MM.1S (cell line): ENCODE measurements around the gene ITSN1.
"Not testable (repeated sequence)": the region's sequence is repeated elsewhere in the genome, so short reads cannot be mapped to it uniquely, and the experiment has no call there.

Experiments
- DNase-seq: peaks from one replicate; pipeline ENCODE4 v3.0.0-alpha.2; 2015
- H2AFZ ChIP-seq: fragments of 300-600 bp; sonication (generic); 2 replicates; pipeline ENCODE4 v1.6.0; 2016; ENCODE audit warnings: antibody characterized with exemption, low read length
- H3F3A ChIP-seq: fragments of 300-600 bp; sonication (generic); 2 replicates; pipeline ENCODE4 v1.6.1; 2016; ENCODE audit warnings: mild to moderate bottlenecking, antibody characterized with exemption, low read length, moderate library complexity, mixed read lengths; ENCODE audit not compliant: insufficient read depth
- H3K27ac ChIP-seq: fragments of 300-600 bp; sonication (generic); 2 replicates; pipeline ENCODE4 v1.5.1; 2016; ENCODE audit warnings: mild to moderate bottlenecking, low read length
- H3K27me3 ChIP-seq: fragments of 300-600 bp; sonication (generic); replicated peaks from 2 replicates; pipeline ENCODE4 v1.6.0; 2016; ENCODE audit warnings: low read length; ENCODE audit not compliant: insufficient read depth
- H3K36me3 ChIP-seq: fragments of 300-600 bp; sonication (generic); replicated peaks from 2 replicates; pipeline ENCODE4 v1.6.1; 2016; ENCODE audit warnings: mild to moderate bottlenecking, low read length, mixed read lengths; ENCODE audit not compliant: insufficient read depth
- H3K4me1 ChIP-seq: fragments of 300-600 bp; sonication (generic); 2 replicates; pipeline ENCODE4 v1.6.1; 2016; ENCODE audit warnings: low read length, mixed read lengths
- H3K4me2 ChIP-seq: fragments of 300-600 bp; sonication (generic); 2 replicates; pipeline ENCODE4 v1.6.0; 2016; ENCODE audit warnings: low read depth, low read length
- H3K4me3 ChIP-seq: fragments of 300-600 bp; sonication (generic); 2 replicates; pipeline ENCODE4 v1.5.1; 2016; ENCODE audit warnings: low read length, mixed read lengths
- H3K79me2 ChIP-seq: fragments of 300-600 bp; sonication (generic); 2 replicates; pipeline ENCODE4 v1.6.1; 2016; ENCODE audit warnings: mixed run types, low read length, mixed read lengths
- H3K9ac ChIP-seq: fragments of 300-600 bp; sonication (generic); 2 replicates; pipeline ENCODE4 v1.6.1; 2016; ENCODE audit warnings: low read length, mixed read lengths
- H3K9me2 ChIP-seq: fragments of 300-600 bp; sonication (generic); replicated peaks from 2 replicates; pipeline ENCODE4 v1.6.1; 2016; ENCODE audit warnings: mild to moderate bottlenecking, low read length, mixed read lengths; ENCODE audit not compliant: insufficient read depth
- H3K9me3 ChIP-seq: fragments of 300-600 bp; sonication (generic); replicated peaks from 2 replicates; pipeline ENCODE4 v1.6.1; 2016; ENCODE audit warnings: mild to moderate bottlenecking, low read length, mixed read lengths; ENCODE audit not compliant: insufficient read depth
- H4K20me1 ChIP-seq: fragments of 300-600 bp; sonication (generic); 2 replicates; pipeline ENCODE4 v1.6.1; 2016; ENCODE audit warnings: mild to moderate bottlenecking, low read length, moderate library complexity, mixed read lengths; ENCODE audit not compliant: insufficient read depth
- CTCF ChIP-seq: fragments of 300-600 bp; sonication (generic); IDR thresholded peaks from 2 replicates; pipeline ENCODE4 v1.5.1; 2016; ENCODE audit warnings: antibody characterized with exemption, low read length, mixed read lengths
- EZH2 ChIP-seq: fragments of 300-600 bp; sonication (generic); optimal IDR thresholded peaks from 2 replicates; pipeline ENCODE3; 2017; ENCODE audit warnings: low read depth, mild to moderate bottlenecking, antibody characterized with exemption, low read length, mixed read lengths
- EZH2phosphoT487 ChIP-seq: fragments of 300-600 bp; sonication (generic); IDR thresholded peaks from 2 replicates; pipeline ENCODE4 v1.6.1; 2018; ENCODE audit warnings: antibody characterized with exemption, low read length

ITSN1 gene

GRCh38 chr21:33674226-33674625 is 31.9 kb downstream of the ITSN1 start:
- H3K27me3 ChIP-seq = no peaks in the 10 kb centered on the region
- TF ChIP-seq EZH2 = no peak
- no peak for TF ChIP-seq EZH2phosphoT487
- no peak for TF ChIP-seq CTCF
- no peaks in the 10 kb centered on the region for H3F3A ChIP-seq
- peaks cover 24% of the 10 kb centered on the region for H3K79me2 ChIP-seq
- H3K9me2 ChIP-seq = no peaks in the 10 kb centered on the region
- H3K4me2 ChIP-seq = no peak overlapping the region
- H3K4me1 ChIP-seq = no peaks in the 10 kb centered on the region
- H4K20me1 ChIP-seq = no peaks in the 10 kb centered on the region
- no peak overlapping the region for H2AFZ ChIP-seq
- peak; percentile 3 for DNase-seq
- no peaks in the 10 kb centered on the region for H3K36me3 ChIP-seq
- H3K9me3 ChIP-seq = no peaks in the 10 kb centered on the region
- H3K9ac ChIP-seq = no peak overlapping the region
- H3K4me3 ChIP-seq = no peak overlapping the region
- H3K27ac ChIP-seq = no peak overlapping the region

- not testable (repeated sequence) for H3K4me2 ChIP-seq, H4K20me1 ChIP-seq, H3K4me1 ChIP-seq, H3K9ac ChIP-seq, H3K36me3 ChIP-seq, H3K27ac ChIP-seq, H3K9me2 ChIP-seq, H2AFZ ChIP-seq, H3K9me3 ChIP-seq, H3K27me3 ChIP-seq, H3K4me3 ChIP-seq, H3F3A ChIP-seq, DNase-seq
- H3K79me2 ChIP-seq = peaks cover 20% of the 10 kb centered on the region
Measured at GRCh38 chr21:33676666-33677065, 34.4 kb downstream of the ITSN1 start.

- H3K4me1 ChIP-seq = no peaks in the 10 kb centered on the region
- H3F3A ChIP-seq = no peaks in the 10 kb centered on the region
- TF ChIP-seq EZH2 (no peak), CTCF (no peak), EZH2phosphoT487 (no peak)
- no peaks in the 10 kb centered on the region for H3K9me3 ChIP-seq
- H2AFZ ChIP-seq = no peak overlapping the region
- no peak overlapping the region for H3K4me2 ChIP-seq
- no peak overlapping the region for H3K9ac ChIP-seq
- H3K79me2 ChIP-seq = peaks cover 21% of the 10 kb centered on the region
- no peaks in the 10 kb centered on the region for H4K20me1 ChIP-seq
- DNase-seq = peak; percentile 2
- no peaks in the 10 kb centered on the region for H3K27me3 ChIP-seq
- no peaks in the 10 kb centered on the region for H3K9me2 ChIP-seq
- H3K4me3 ChIP-seq = no peak overlapping the region
- H3K27ac ChIP-seq = no peak overlapping the region
- H3K36me3 ChIP-seq = no peaks in the 10 kb centered on the region
Measured at GRCh38 chr21:33677450-33677849, 35.1 kb downstream of the ITSN1 start.

- Histone ChIP-seq H3K4me1 (peaks cover 15% of the 10 kb centered on the region), H4K20me1 (no peaks in the 10 kb centered on the region), H3K9me3 (no peaks in the 10 kb centered on the region), H3K36me3 (no peaks in the 10 kb centered on the region), H2AFZ (no peak overlapping the region), H3K9me2 (no peaks in the 10 kb centered on the region), H3F3A (peaks cover 19% of the 10 kb centered on the region), H3K79me2 (peaks cover 44% of the 10 kb centered on the region), H3K4me2 (no peak overlapping the region), H3K27ac (no peak overlapping the region), H3K4me3 (no peak overlapping the region), H3K9ac (no peak overlapping the region), H3K27me3 (no peaks in the 10 kb centered on the region)
- TF ChIP-seq CTCF (no peak), EZH2phosphoT487 (no peak), EZH2 (no peak)
- DNase-seq = peak; percentile 4
Measured at GRCh38 chr21:33680870-33681269, 38.6 kb downstream of the ITSN1 start.
